Glutamatergic neuron (in vitro differentiated cells): ENCODE data around the gene AHCYL2. TPM values are rescaled to one million over a fixed set of nuclear protein-coding genes. Genes with fewer than 3 reads are reported as not detected.
A peak's percentile ranks its signal among the peaks of the same experiment; 100 is the strongest.

ENCODE experiments used
- DNase-seq: peaks from one replicate; pipeline ENCODE4 v3.0.0; 2022
- H3K27ac Mint-ChIP-seq: one replicate; pipeline ENCODE4 v1.8.0; 2020; ENCODE audit warnings: mild to moderate bottlenecking, mixed read lengths, inconsistent platforms; ENCODE audit not compliant: unreplicated experiment
- H3K27me3 Mint-ChIP-seq: one replicate; pipeline ENCODE4 v1.8.0; 2020; ENCODE audit warnings: mild to moderate bottlenecking, moderate library complexity, mixed read lengths, inconsistent platforms; ENCODE audit not compliant: unreplicated experiment
- H3K36me3 Mint-ChIP-seq: one replicate; pipeline ENCODE4 v1.8.0; 2020; ENCODE audit warnings: mild to moderate bottlenecking, mixed read lengths, inconsistent platforms; ENCODE audit not compliant: unreplicated experiment
- H3K4me1 Mint-ChIP-seq: one replicate; pipeline ENCODE4 v1.8.0; 2020; ENCODE audit warnings: mild to moderate bottlenecking, low read depth, mixed read lengths, inconsistent platforms; ENCODE audit not compliant: unreplicated experiment
- H3K4me3 Mint-ChIP-seq: one replicate; pipeline ENCODE4 v1.8.0; 2020; ENCODE audit warnings: mild to moderate bottlenecking, mixed read lengths, inconsistent platforms; ENCODE audit not compliant: unreplicated experiment
- H3K9me3 Mint-ChIP-seq: one replicate; pipeline ENCODE4 v1.8.0; 2020; ENCODE audit warnings: mild to moderate bottlenecking, moderate library complexity, mixed read lengths, inconsistent platforms; ENCODE audit not compliant: unreplicated experiment
- CTCF ChIP-seq: fragments of 200-600 bp; sonication (generic); IDR thresholded peaks from one replicate; pipeline ENCODE4 v1.5.0; 2021; ENCODE audit not compliant: partially characterized antibody, unreplicated experiment
- total RNA-seq: library from RNA; stranded (reverse); fragmentation: NEBNext Ultra II Directional; extraction: Animal tissue kit (Norgen Biotek cat#: 25700); gene quantifications from one replicate; pipeline ENCODE4 v1.2.1, GENCODE V29; 2021; ENCODE audit not compliant: unreplicated experiment

The AHCYL2 gene
- total RNA-seq, 1 donor from 2014 or later: 16.8 TPM

GRCh38 chr7:129427526-129428045 is 202.8 kb downstream of the AHCYL2 start:
- Mint-ChIP-seq H3K36me3 (no peaks in the 10 kb centered on the region), H3K27me3 (peaks cover 5% of the 10 kb centered on the region), H3K9me3 (no peaks in the 10 kb centered on the region), H3K4me3 (no peak overlapping the region), H3K27ac (no peak overlapping the region), H3K4me1 (peaks cover 7% of the 10 kb centered on the region)
- TF ChIP-seq CTCF: no peak
- DNase-seq: no peak

- H3K4me3 Mint-ChIP-seq: peak overlapping the region; percentile 21
- TF ChIP-seq CTCF: no peak
- H3K27ac Mint-ChIP-seq: no peak overlapping the region
- H3K36me3 Mint-ChIP-seq: no peaks in the 10 kb centered on the region
- H3K9me3 Mint-ChIP-seq: peaks cover 6% of the 10 kb centered on the region
- H3K4me1 Mint-ChIP-seq: peaks cover 12% of the 10 kb centered on the region
- peaks cover 7% of the 10 kb centered on the region for H3K27me3 Mint-ChIP-seq
- DNase-seq: no peak
These were observed 207.2 kb downstream of the AHCYL2 start for GRCh38 chr7:129431911-129432643.

DNA sequence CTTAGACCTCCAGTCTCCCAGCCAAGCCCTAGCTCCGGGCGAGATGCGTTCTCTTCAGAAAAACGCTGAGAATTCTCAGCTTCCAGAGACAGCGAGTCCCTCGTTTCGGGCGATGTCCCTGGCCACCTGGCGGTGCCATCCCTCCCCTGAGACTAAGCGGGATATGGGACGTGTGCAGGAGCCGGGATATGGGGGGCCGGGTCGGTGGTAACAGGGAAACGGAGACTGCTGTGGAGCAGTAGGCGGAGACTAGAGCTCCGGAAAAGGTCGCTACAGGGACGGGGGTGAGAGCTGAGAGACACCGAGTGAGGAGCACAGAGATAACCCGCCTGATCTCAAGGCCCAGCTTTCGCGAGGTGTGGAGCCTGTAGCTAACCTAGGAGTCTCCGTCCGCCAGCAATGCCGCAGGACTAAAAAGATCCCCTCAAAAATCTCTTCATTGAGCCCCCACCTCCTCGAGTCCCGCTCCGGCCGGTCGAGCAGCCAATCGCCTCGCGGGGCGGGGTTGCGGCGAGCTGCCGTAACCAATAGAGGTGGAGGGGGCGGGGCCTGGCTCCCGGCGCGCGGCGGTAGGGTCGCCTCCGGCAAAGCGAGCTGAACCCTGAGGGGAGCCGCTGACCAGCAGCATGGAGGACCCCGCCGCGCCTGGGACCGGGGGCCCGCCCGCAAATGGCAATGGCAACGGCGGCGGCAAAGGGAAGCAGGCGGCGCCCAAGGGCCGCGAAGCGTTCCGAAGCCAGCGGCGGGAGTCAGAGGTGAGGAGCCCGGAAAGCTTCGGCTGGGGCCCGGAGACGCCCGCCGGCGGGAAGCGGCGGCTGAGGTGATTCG is 209.2 kb downstream of the AHCYL2 start, which contains the start of gene STRIP2:
STRIP2 (plus strand) TSS at position 586 of the 828 bp plus-strand sequence; CDS start at position 627, 41 bp downstream.
- H3K9me3 Mint-ChIP-seq: peaks cover 6% of the 10 kb centered on the region
- peak within 1 kb of the TSS; percentile 64 for H3K27ac Mint-ChIP-seq
- TF ChIP-seq CTCF: no peak
- H3K4me1 Mint-ChIP-seq: peaks cover 12% of the 10 kb centered on the region
- peak within 1 kb of the TSS; percentile 98 for H3K4me3 Mint-ChIP-seq
- DNase-seq: peak; percentile 99
- H3K36me3 Mint-ChIP-seq: no peaks in the 10 kb centered on the region
- H3K27me3 Mint-ChIP-seq: peaks cover 5% of the 10 kb centered on the region

DNA sequence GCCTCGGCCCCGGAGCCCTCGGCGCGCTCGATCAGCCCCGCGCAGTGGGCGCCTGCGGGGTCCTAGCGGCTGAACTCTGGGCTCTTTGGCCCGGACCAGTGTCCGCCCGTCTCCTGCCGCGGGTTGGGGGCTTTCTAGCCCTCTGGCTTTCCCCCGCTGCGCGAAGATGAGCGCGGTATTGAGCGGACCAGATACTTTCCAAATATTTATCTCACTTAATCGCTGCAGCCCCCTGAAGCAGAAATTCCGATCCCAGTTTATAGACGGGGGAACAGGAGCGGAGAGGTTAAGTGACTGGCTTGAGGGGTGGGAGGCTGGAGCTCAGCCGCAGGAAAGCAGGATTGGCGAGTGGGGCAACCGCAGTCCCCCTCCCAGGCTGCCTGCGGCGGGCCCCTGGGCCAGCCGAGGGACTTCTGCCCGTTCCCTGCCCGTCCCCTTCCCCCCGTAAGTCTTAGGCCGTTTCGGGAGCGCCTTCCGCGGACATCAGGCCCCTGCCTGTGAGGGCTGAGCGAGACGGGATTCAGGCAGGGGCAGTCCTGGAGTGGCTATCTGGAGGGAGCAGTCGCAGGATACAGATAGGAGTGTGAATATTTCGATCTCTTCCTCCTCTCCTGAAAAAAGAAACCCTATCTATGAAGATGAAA is 210.0 kb downstream of the AHCYL2 start:
- peak overlapping the region; percentile 98 for H3K4me3 Mint-ChIP-seq
- H3K27ac Mint-ChIP-seq: no peak overlapping the region
- peaks cover 12% of the 10 kb centered on the region for H3K4me1 Mint-ChIP-seq
- peak; percentile 76 for DNase-seq
- H3K9me3 Mint-ChIP-seq: peaks cover 6% of the 10 kb centered on the region
- H3K36me3 Mint-ChIP-seq: no peaks in the 10 kb centered on the region
- no peak for TF ChIP-seq CTCF
- H3K27me3 Mint-ChIP-seq: peaks cover 5% of the 10 kb centered on the region
